Liver (tissue), 3 donors: ENCODE measurements around the gene TGM2.

Experiments used
- ATF3 ChIP-seq: IDR thresholded peaks from 2 replicates; pipeline ENCODE4 v1.6.1; 2016; ENCODE audit warnings: antibody characterized with exemption
- CTCF ChIP-seq: fragments of 150-350 bp; IDR thresholded peaks from 2 replicates; pipeline ENCODE4 v1.5.1; 2017; ENCODE audit warnings: improper control_type of control experiment, low read depth, low read length; ENCODE audit not compliant: missing input control
- EGR1 ChIP-seq, 2 donors: IDR thresholded peaks; 2 replicates each; pipeline ENCODE4 v1.6.1; 2016 to 2018; ENCODE audit warnings: antibody characterized with exemption in 2 of 2, low read depth in 2 of 2
- FOXA1 ChIP-seq: IDR thresholded peaks from 2 replicates; pipeline ENCODE4 v1.6.1; 2016; ENCODE audit warnings: antibody characterized with exemption
- GABPA ChIP-seq, 2 donors: IDR thresholded peaks in 1 of 2; conservative IDR thresholded peaks in 1 of 2; 2 replicates each; pipeline ENCODE4 v1.6.1; 2016; ENCODE audit warnings: antibody characterized with exemption in 2 of 2, mild to moderate bottlenecking in 1 of 2, moderate library complexity in 1 of 2
- HNF4G ChIP-seq: IDR thresholded peaks from 2 replicates; pipeline ENCODE4 v1.6.1; 2016; ENCODE audit warnings: antibody characterized with exemption
- MAX ChIP-seq: IDR thresholded peaks from 2 replicates; pipeline ENCODE4 v1.6.1; 2016; ENCODE audit warnings: antibody characterized with exemption
- RAD21 ChIP-seq, 2 donors: IDR thresholded peaks; 2 replicates each; pipeline ENCODE4 v1.6.1; 2016; ENCODE audit warnings: antibody characterized with exemption in 2 of 2, mild to moderate bottlenecking in 2 of 2
- REST ChIP-seq: IDR thresholded peaks from 2 replicates; pipeline ENCODE4 v1.6.1; 2016; ENCODE audit warnings: antibody characterized with exemption, mild to moderate bottlenecking
- SP1 ChIP-seq: IDR thresholded peaks from 2 replicates; pipeline ENCODE4 v1.6.1; 2018; ENCODE audit warnings: antibody characterized with exemption, mild to moderate bottlenecking
- TAF1 ChIP-seq: conservative IDR thresholded peaks from 2 replicates; pipeline ENCODE4 v1.6.1; 2016; ENCODE audit warnings: antibody characterized with exemption, mild to moderate bottlenecking
- ZBTB33 ChIP-seq: IDR thresholded peaks from 2 replicates; pipeline ENCODE4 v1.6.1; 2016; ENCODE audit warnings: antibody characterized with exemption
- donor health status: healthy.
- donor health status: healthy.

GRCh38 chr20:38198238-38198861, 33.3 kb upstream of the TGM2 start:
- no peak for TF ChIP-seq CTCF
- no peak for TF ChIP-seq GABPA (IDR thresholded peaks at IDR 0.05 in 1 of 2, conservative IDR thresholded peaks at IDR 0.05 in 1 of 2)
- TF ChIP-seq TAF1: no peak
- no peak for TF ChIP-seq SP1
- no peak for TF ChIP-seq EGR1 (IDR thresholded peaks at IDR 0.05; ENCODE audit: low read depth in 2 of 2)
- TF ChIP-seq REST: no peak
- no peak for TF ChIP-seq ZBTB33
- no peak for TF ChIP-seq MAX
- TF ChIP-seq ATF3: no peak
- TF ChIP-seq FOXA1: no peak
- TF ChIP-seq HNF4G: no peak
- no peak for TF ChIP-seq RAD21 (IDR thresholded peaks at IDR 0.05)
